ENCODE data around the gene ZDHHC11B. TPM values are rescaled to one million over a fixed set of nuclear protein-coding genes. Genes with fewer than 3 reads are reported as not detected.
"Not testable (repeated sequence)": the region's sequence is repeated elsewhere in the genome, so short reads cannot be mapped to it uniquely, and the experiment has no call there.

Gene ZDHHC11B
- total RNA-seq, 2 donors from 2014 or later: 0.75 to 1.3 TPM

DNA sequence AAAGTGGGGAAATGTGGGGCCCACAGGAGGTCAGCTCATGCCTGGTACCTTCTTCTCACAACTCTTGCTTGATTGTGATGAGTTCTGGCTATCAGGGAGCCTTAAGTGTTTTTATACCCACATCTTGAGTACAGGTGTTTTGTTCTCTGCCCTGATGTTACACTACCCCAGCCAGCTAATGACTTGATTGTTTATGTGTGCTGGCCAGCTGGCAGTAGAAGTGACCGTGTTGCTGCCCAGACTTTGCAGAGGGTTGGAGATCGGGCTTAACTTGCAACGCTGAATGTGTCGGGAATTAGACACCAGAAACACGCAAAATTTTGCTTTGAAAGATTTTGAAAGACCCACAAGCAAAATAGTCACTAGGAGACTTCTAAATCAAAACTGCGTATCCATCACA is 16.9 kb upstream of the ZDHHC11B start:
- Mint-ChIP-seq H3K27ac (no peak overlapping the region), H3K9me3 (peaks cover 6% of the 10 kb centered on the region)

DNA sequence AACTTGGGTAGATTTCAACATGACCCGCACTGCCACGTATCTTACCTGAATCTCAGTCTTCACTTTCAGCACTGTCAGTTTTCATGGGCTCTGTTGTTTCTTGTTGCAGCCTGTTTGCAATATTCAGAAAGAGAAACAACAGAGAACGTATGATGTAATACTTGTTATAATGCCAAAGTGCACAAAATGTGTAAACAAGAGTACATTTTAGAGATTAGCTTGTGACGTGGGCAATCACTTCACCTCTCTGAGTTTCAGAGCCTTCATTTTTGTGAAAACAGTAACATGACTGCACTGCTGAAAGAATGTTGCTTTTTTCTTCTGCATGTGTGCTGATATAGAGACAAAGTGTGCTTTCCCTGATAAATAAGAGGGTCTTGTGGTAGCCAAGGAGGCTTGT is 16.5 kb upstream of the ZDHHC11B start:
- not testable (repeated sequence) for H3K9me3 ChIP-seq (ENCODE audit: control insufficient read depth, low read length); H3K27ac Mint-ChIP-seq; H3K4me3 ChIP-seq (ENCODE audit: low read length); H3K36me3 ChIP-seq (ENCODE audit: control insufficient read depth, insufficient read depth, low read length); H3K27me3 ChIP-seq (ENCODE audit: control insufficient read depth, insufficient read depth, low read length, poor library complexity, severe bottlenecking); H3K4me3 Mint-ChIP-seq; H3K9ac ChIP-seq (ENCODE audit: extremely low read depth, low read length, poor library complexity, severe bottlenecking); H3K9me3 Mint-ChIP-seq; H3K36me3 Mint-ChIP-seq (ENCODE audit: low read depth); H3K27me3 Mint-ChIP-seq (ENCODE audit: insufficient read depth); H3K4me1 Mint-ChIP-seq; H3K27ac ChIP-seq (ENCODE audit: low read depth, low read length); H3K4me1 ChIP-seq (ENCODE audit: control insufficient read depth, insufficient read depth, low read length); DNase-seq
- WGBS, 2 experiments (ENCODE audit: insufficient coverage in 1 of 2, insufficient read length in 1 of 2): 80 to 94% methylated on average over 2 to 4 of the region's 4 CpGs

More for the DNA sequence above, 16.9 kb upstream of the ZDHHC11B start:
- H3K27me3 Mint-ChIP-seq (ENCODE audit: insufficient read depth): no peaks in the 10 kb centered on the region
- DNase-seq: no peak
- no peaks in the 10 kb centered on the region for H3K27me3 ChIP-seq (ENCODE audit: control insufficient read depth, insufficient read depth, low read length, poor library complexity, severe bottlenecking)
- no peak overlapping the region for H3K4me3 ChIP-seq (ENCODE audit: low read length)
- H3K4me1 ChIP-seq (ENCODE audit: control insufficient read depth, insufficient read depth, low read length): no peaks in the 10 kb centered on the region
- H3K9me3 ChIP-seq (ENCODE audit: control insufficient read depth, low read length): no peaks in the 10 kb centered on the region
- H3K36me3 ChIP-seq (ENCODE audit: control insufficient read depth, insufficient read depth, low read length): no peaks in the 10 kb centered on the region
- no peak overlapping the region for H3K4me3 Mint-ChIP-seq
- 92 to 100% methylated on average over 1 to 6 of the region's 6 CpGs for WGBS, 2 experiments (ENCODE audit: insufficient coverage in 1 of 2, insufficient read length in 1 of 2)
- H3K27ac ChIP-seq (ENCODE audit: low read depth, low read length): no peak overlapping the region
- H3K4me1 Mint-ChIP-seq: peaks cover 3% of the 10 kb centered on the region
- TF ChIP-seq, protein P1, sequence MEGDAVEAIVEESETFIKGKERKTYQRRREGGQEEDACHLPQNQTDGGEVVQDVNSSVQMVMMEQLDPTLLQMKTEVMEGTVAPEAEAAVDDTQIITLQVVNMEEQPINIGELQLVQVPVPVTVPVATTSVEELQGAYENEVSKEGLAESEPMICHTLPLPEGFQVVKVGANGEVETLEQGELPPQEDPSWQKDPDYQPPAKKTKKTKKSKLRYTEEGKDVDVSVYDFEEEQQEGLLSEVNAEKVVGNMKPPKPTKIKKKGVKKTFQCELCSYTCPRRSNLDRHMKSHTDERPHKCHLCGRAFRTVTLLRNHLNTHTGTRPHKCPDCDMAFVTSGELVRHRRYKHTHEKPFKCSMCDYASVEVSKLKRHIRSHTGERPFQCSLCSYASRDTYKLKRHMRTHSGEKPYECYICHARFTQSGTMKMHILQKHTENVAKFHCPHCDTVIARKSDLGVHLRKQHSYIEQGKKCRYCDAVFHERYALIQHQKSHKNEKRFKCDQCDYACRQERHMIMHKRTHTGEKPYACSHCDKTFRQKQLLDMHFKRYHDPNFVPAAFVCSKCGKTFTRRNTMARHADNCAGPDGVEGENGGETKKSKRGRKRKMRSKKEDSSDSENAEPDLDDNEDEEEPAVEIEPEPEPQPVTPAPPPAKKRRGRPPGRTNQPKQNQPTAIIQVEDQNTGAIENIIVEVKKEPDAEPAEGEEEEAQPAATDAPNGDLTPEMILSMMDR (conservative IDR thresholded peaks at IDR 0.05): no peak
- peaks cover 2% of the 10 kb centered on the region for H3K36me3 Mint-ChIP-seq (ENCODE audit: low read depth)
- H3K9ac ChIP-seq (ENCODE audit: extremely low read depth, low read length, poor library complexity, severe bottlenecking): no peak overlapping the region

DNA sequence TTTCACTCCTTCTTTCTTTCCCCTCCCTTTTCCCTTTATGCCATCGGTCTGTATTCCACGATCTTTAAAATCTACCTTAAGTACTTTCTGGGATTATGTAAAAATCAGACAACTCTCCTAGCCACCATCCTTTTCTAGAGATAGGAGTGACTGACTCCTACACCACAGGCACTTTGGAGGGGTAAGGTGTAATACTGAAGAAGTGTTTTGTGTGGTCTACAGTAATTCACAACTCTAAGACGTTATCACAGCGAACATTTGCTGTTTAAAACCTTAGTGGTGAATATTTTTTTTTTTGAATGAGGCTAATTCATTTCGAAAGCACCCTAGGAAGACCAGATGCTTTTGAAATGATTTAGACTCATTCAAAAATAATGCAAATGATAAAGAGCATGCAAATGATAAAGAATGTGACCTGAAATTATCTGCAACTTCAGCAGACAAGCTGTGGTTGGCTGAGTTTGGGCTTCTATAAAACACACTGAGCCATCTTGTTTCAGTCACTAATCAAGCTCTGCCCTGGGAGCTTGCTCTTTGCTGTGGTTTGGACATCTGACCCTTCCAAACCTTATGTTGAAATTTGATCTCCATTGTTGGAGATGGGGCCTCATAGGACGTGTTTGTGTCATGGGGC is 14.1 kb upstream of the ZDHHC11B start:
- not testable (repeated sequence) for H3K27ac Mint-ChIP-seq; H3K9ac ChIP-seq (ENCODE audit: extremely low read depth, low read length, poor library complexity, severe bottlenecking); H3K9me3 ChIP-seq (ENCODE audit: control insufficient read depth, low read length); H3K27ac ChIP-seq (ENCODE audit: low read depth, low read length); H3K4me3 ChIP-seq (ENCODE audit: low read length); H3K36me3 ChIP-seq (ENCODE audit: control insufficient read depth, insufficient read depth, low read length); H3K4me1 ChIP-seq (ENCODE audit: control insufficient read depth, insufficient read depth, low read length); DNase-seq; H3K27me3 ChIP-seq (ENCODE audit: control insufficient read depth, insufficient read depth, low read length, poor library complexity, severe bottlenecking); H3K27me3 Mint-ChIP-seq (ENCODE audit: insufficient read depth); H3K4me1 Mint-ChIP-seq; H3K4me3 Mint-ChIP-seq
- peaks cover 20% of the 10 kb centered on the region for H3K9me3 Mint-ChIP-seq
- 33 to 80% methylated on average over 1 to 3 of the region's 6 CpGs for WGBS, 2 experiments (ENCODE audit: insufficient coverage in 1 of 2, insufficient read length in 1 of 2)
- H3K36me3 Mint-ChIP-seq (ENCODE audit: low read depth): peaks cover 13% of the 10 kb centered on the region

DNA sequence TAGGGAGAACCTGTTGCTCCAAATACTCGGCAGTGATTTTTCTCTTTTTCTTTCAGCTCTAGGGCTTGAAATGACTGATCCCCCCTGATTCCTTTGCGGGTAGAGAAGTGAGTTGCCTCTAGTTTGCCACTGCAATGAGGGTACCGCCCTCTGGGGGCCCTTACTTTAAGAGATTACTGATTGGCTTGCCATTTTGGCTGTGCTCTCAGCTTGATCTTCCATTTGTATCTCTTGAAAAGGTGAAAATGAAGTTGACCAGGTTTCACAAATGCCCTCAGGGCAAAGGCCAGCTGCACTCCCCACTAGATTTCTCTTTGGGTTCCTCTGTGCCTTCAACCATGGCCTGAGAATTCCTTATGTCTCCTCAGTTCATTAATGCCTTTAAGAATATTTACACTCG is 13.5 kb upstream of the ZDHHC11B start:
- DNase-seq: peak; percentile 39
- not testable (repeated sequence) for H3K27me3 ChIP-seq (ENCODE audit: control insufficient read depth, insufficient read depth, low read length, poor library complexity, severe bottlenecking); H3K27me3 Mint-ChIP-seq (ENCODE audit: insufficient read depth); H3K4me3 Mint-ChIP-seq; H3K27ac Mint-ChIP-seq; H3K9ac ChIP-seq (ENCODE audit: extremely low read depth, low read length, poor library complexity, severe bottlenecking); H3K4me1 ChIP-seq (ENCODE audit: control insufficient read depth, insufficient read depth, low read length); H3K27ac ChIP-seq (ENCODE audit: low read depth, low read length); H3K9me3 ChIP-seq (ENCODE audit: control insufficient read depth, low read length); H3K4me3 ChIP-seq (ENCODE audit: low read length); H3K4me1 Mint-ChIP-seq; H3K36me3 ChIP-seq (ENCODE audit: control insufficient read depth, insufficient read depth, low read length)
- H3K9me3 Mint-ChIP-seq: peaks cover 26% of the 10 kb centered on the region
- 75 to 77% methylated on average over 1 to 3 of the region's 4 CpGs for WGBS, 2 experiments (ENCODE audit: insufficient coverage in 1 of 2, insufficient read length in 1 of 2)
- H3K36me3 Mint-ChIP-seq (ENCODE audit: low read depth): peaks cover 13% of the 10 kb centered on the region

DNA sequence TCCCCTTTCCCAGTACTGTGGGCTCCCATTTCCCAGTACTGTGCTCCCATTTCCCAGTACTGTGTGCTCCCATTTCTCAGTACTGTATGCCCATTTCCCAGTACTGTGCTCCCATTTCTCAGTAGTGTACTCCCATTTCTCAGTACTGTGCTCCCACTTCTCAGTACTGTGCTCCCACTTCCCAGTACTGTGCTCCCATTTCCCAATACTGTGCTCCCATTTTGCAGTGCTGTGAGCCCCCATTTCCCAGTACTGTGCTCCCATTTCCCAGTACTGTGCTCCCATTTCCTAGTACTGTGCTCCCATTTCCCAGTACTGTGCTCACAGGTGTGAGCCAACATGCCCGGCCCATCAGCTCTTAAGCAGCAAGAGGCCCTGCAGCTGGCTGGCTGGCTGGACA is 11.3 kb upstream of the ZDHHC11B start:
- H3K27ac Mint-ChIP-seq; H3K4me1 Mint-ChIP-seq; H3K36me3 ChIP-seq (ENCODE audit: control insufficient read depth, insufficient read depth, low read length); H3K4me1 ChIP-seq (ENCODE audit: control insufficient read depth, insufficient read depth, low read length); H3K9me3 ChIP-seq (ENCODE audit: control insufficient read depth, low read length); H3K4me3 ChIP-seq (ENCODE audit: low read length); H3K9ac ChIP-seq (ENCODE audit: extremely low read depth, low read length, poor library complexity, severe bottlenecking); H3K27ac ChIP-seq (ENCODE audit: low read depth, low read length); H3K4me3 Mint-ChIP-seq; DNase-seq; H3K27me3 ChIP-seq (ENCODE audit: control insufficient read depth, insufficient read depth, low read length, poor library complexity, severe bottlenecking): not testable (repeated sequence)
- Mint-ChIP-seq H3K36me3 (ENCODE audit: low read depth) (peaks cover 13% of the 10 kb centered on the region), H3K27me3 (ENCODE audit: insufficient read depth) (peaks cover 10% of the 10 kb centered on the region), H3K9me3 (peaks cover 41% of the 10 kb centered on the region)
- no CpG with 5 or more reads among the region's 1 CpG for WGBS, 2 experiments (ENCODE audit: insufficient coverage in 1 of 2, insufficient read length in 1 of 2)

DNA sequence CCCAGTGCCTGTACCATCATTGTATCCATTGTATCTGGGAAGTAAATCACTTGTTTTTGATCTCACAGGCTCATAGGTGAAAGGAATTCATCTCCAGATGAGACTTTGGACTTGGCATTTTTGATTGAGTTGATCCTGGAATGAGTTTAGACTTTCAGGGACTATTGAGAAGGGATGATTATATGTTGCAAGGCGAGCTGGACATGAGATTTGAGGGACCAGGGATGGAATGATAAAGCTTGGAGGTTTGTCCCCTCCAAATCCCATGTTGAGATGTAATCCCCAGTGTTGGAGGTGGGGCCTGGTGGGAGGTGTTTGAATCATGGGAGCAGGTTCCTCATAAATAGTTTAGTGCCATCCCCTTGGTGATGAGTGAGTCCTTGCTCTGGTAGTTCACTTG is 10.4 kb upstream of the ZDHHC11B start:
- H3K27me3 Mint-ChIP-seq (ENCODE audit: insufficient read depth): peaks cover 18% of the 10 kb centered on the region
- H3K36me3 ChIP-seq (ENCODE audit: control insufficient read depth, insufficient read depth, low read length); H3K4me3 ChIP-seq (ENCODE audit: low read length); H3K4me3 Mint-ChIP-seq; H3K27ac Mint-ChIP-seq; H3K4me1 ChIP-seq (ENCODE audit: control insufficient read depth, insufficient read depth, low read length); H3K27me3 ChIP-seq (ENCODE audit: control insufficient read depth, insufficient read depth, low read length, poor library complexity, severe bottlenecking); H3K4me1 Mint-ChIP-seq; H3K9me3 ChIP-seq (ENCODE audit: control insufficient read depth, low read length); DNase-seq; H3K27ac ChIP-seq (ENCODE audit: low read depth, low read length); H3K9ac ChIP-seq (ENCODE audit: extremely low read depth, low read length, poor library complexity, severe bottlenecking): not testable (repeated sequence)
- H3K36me3 Mint-ChIP-seq (ENCODE audit: low read depth): peaks cover 16% of the 10 kb centered on the region
- 90% methylated on average over 1 of the region's 1 CpG; no CpG with 5 or more reads in 1 of the 2 experiments for WGBS, 2 experiments (ENCODE audit: insufficient coverage in 1 of 2, insufficient read length in 1 of 2)
- peaks cover 49% of the 10 kb centered on the region for H3K9me3 Mint-ChIP-seq
